Measurements from ENCODE around the gene UFD1.

Gene UFD1

DNA sequence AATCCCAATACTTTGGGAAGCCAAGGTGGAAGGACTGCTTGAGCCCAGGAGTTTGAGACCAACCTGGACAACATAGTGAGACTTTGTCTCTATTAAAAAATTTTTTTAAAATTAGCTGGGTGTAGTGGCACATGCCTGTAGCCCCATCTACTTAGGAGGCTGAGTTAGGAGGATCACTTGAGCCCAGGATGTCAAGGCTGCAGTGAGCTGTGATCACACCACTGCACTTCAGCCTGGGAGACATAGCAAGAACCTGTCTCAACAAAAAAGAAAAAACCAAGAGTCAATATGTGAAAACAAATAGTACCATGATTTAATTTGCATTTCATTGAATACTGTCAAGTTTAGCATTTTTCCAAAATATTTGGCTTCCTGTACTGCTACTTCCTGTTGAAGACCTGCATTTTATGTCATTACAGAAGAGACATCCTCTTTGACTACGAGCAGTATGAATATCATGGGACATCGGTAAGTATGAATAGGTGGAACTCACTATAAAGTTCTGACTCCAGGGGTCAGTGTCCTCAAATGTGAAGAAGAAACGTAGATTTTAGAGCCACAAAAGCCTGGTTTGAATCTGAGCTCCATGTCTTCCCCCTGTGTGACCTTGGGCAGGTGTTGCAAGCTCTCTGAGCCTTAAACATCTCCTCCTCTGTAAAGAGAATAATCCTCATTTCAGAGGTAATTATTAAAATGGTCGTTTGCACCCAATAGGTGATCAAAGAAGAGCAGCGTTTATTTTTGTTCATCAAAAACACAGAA, 16.8 kb upstream of the UFD1 start:
- H3K9me3 Mint-ChIP-seq = no peaks in the 10 kb centered on the region
- no peak for TF ChIP-seq CTCF (IDR thresholded peaks at IDR 0.05)
- H3K27ac Mint-ChIP-seq = no peak overlapping the region
- peaks cover 12% of the 10 kb centered on the region for H3K36me3 Mint-ChIP-seq (ENCODE audit: low read depth)
- no peaks in the 10 kb centered on the region for H3K4me1 Mint-ChIP-seq
- no peaks in the 10 kb centered on the region for H3K27me3 Mint-ChIP-seq (ENCODE audit: low read depth, poor library complexity)
- H3K4me3 Mint-ChIP-seq = no peak overlapping the region
- DNase-seq = no peak

DNA sequence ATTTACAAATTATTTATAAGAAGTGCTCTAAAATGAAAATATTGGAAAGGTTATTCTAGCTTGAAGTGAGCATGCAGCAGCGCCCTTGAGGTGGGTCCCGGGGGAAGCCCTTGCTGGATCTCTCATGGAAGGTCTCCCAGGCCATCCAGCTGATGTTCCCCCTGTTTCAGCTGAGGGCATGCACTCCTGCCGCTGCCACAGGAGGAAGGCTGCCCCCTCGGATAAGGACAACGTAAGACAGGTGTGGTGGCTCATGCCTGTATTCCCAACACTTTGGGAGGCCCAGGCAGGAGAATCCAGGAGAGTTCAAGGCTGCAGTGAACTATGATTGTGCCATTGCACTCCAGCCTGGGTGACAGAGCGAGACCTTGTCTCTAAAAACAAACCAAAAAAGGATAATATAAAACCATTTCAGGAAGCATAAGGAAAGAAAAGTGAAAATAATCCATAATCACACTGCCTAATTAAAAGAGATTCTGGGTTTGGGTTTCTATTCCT, 15.7 kb upstream of the UFD1 start:
- Mint-ChIP-seq H3K36me3 (ENCODE audit: low read depth) (peaks cover 12% of the 10 kb centered on the region), H3K27me3 (ENCODE audit: low read depth, poor library complexity) (no peaks in the 10 kb centered on the region), H3K9me3 (no peaks in the 10 kb centered on the region), H3K4me1 (no peaks in the 10 kb centered on the region), H3K27ac (no peak overlapping the region), H3K4me3 (no peak overlapping the region)
- no peak for DNase-seq
- TF ChIP-seq CTCF (IDR thresholded peaks at IDR 0.05) = no peak

- Mint-ChIP-seq H3K27me3 (ENCODE audit: low read depth, poor library complexity) (no peaks in the 10 kb centered on the region), H3K27ac (no peak overlapping the region), H3K4me1 (no peaks in the 10 kb centered on the region)
These were observed 15.1 kb upstream of the UFD1 start for GRCh38 chr22:19494001-19494560.

GRCh38 chr22:19492504-19493174, 13.6 kb upstream of the UFD1 start:
- Mint-ChIP-seq H3K9me3 (no peaks in the 10 kb centered on the region), H3K27me3 (ENCODE audit: low read depth, poor library complexity) (no peaks in the 10 kb centered on the region), H3K4me3 (no peak overlapping the region), H3K4me1 (no peaks in the 10 kb centered on the region), H3K27ac (no peak overlapping the region), H3K36me3 (ENCODE audit: low read depth) (peaks cover 12% of the 10 kb centered on the region)
- no peak for DNase-seq
- TF ChIP-seq CTCF (IDR thresholded peaks at IDR 0.05) = no peak

More at GRCh38 chr22:19494001-19494560, 15.1 kb upstream of the UFD1 start:
- peaks cover 12% of the 10 kb centered on the region for H3K36me3 Mint-ChIP-seq (ENCODE audit: low read depth)
- no peak for TF ChIP-seq CTCF (IDR thresholded peaks at IDR 0.05)
- DNase-seq = no peak
- no peak overlapping the region for H3K4me3 Mint-ChIP-seq
- H3K9me3 Mint-ChIP-seq = no peaks in the 10 kb centered on the region

GRCh38 chr22:19490628-19491230, 11.7 kb upstream of the UFD1 start:
- no peak overlapping the region for H3K4me3 Mint-ChIP-seq
- no peak for DNase-seq
- no peaks in the 10 kb centered on the region for H3K4me1 Mint-ChIP-seq
- peak overlapping the region; percentile 13 for H3K27ac Mint-ChIP-seq
- H3K27me3 Mint-ChIP-seq (ENCODE audit: low read depth, poor library complexity) = no peaks in the 10 kb centered on the region
- no peak for TF ChIP-seq CTCF (IDR thresholded peaks at IDR 0.05)
- peaks cover 12% of the 10 kb centered on the region for H3K36me3 Mint-ChIP-seq (ENCODE audit: low read depth)
- H3K9me3 Mint-ChIP-seq = no peaks in the 10 kb centered on the region

Data from nephron progenitor cell (in vitro differentiated cells).